Smooth muscle cell (in vitro differentiated cells): ENCODE results near the gene BCOR. TPM values are rescaled to one million over a fixed set of nuclear protein-coding genes. Genes with fewer than 3 reads are reported as not detected.

Experiments used
- DNase-seq: peaks from one replicate; lab custom pipeline; 2025; ENCODE audit not compliant: unreplicated experiment; lab: John Stamatoyannopoulos, UW
- H2AFZ ChIP-seq: fragments of 200-600 bp; sonication (generic); 2 replicates; pipeline ENCODE4 v1.6.0; 2016; ENCODE audit warnings: antibody characterized with exemption, low read depth, mild to moderate bottlenecking
- H3F3A ChIP-seq: fragments of 200-600 bp; sonication (generic); 2 replicates; pipeline ENCODE4 v1.6.0; 2017; ENCODE audit warnings: antibody characterized with exemption, low read depth
- H3K27ac ChIP-seq: fragments of 200-600 bp; sonication (generic); 2 replicates; pipeline ENCODE4 v1.5.1; 2016; ENCODE audit warnings: low read depth, mild to moderate bottlenecking
- H3K27me3 ChIP-seq: fragments of 200-600 bp; sonication (generic); 2 replicates; pipeline ENCODE4 v1.6.1; 2016; ENCODE audit warnings: low read depth, mild to moderate bottlenecking
- H3K36me3 ChIP-seq: fragments of 200-600 bp; sonication (generic); 2 replicates; pipeline ENCODE4 v1.5.1; 2016; ENCODE audit warnings: low read depth
- H3K4me1 ChIP-seq: fragments of 200-600 bp; sonication (generic); 2 replicates; pipeline ENCODE4 v1.5.1; 2016; ENCODE audit warnings: low read depth
- H3K4me2 ChIP-seq: fragments of 200-600 bp; sonication (generic); 2 replicates; pipeline ENCODE4 v1.6.0; 2016; ENCODE audit warnings: mild to moderate bottlenecking
- H3K4me3 ChIP-seq: fragments of 200-600 bp; sonication (generic); 2 replicates; pipeline ENCODE4 v1.5.1; 2016; ENCODE audit warnings: mild to moderate bottlenecking
- H3K79me2 ChIP-seq: fragments of 200-600 bp; sonication (generic); 2 replicates; pipeline ENCODE4 v1.6.0; 2016; ENCODE audit warnings: low read depth, mild to moderate bottlenecking
- H3K9ac ChIP-seq: fragments of 200-600 bp; sonication (generic); 2 replicates; pipeline ENCODE4 v1.6.0; 2016; ENCODE audit warnings: low read depth
- H3K9me3 ChIP-seq: fragments of 200-600 bp; sonication (generic); replicated peaks from 2 replicates; pipeline ENCODE4 v1.5.1; 2016; ENCODE audit warnings: low read depth
- H4K20me1 ChIP-seq: fragments of 200-600 bp; sonication (generic); 2 replicates; pipeline ENCODE4 v1.6.0; 2016; ENCODE audit warnings: low read depth
- WGBS: methylation state at CpG from one replicate; pipeline ENCODE4 v1.1.7; 2016; ENCODE audit warnings: low lambda C conversion rate; 5-methylcytosine and 5-hydroxymethylcytosine counted together
- polyA plus RNA-seq: library from polyadenylated mRNA; unstranded; fragments of >200 nt; fragmentation: Nextera tagmentation; extraction: Ambion mirVana; gene quantifications from 2 replicates; pipeline ENCODE4 v1.2.1, GENCODE V29; 2016
- total RNA-seq: library from RNA; depleted of rRNA; stranded (reverse); fragments of >200 nt; gene quantifications from 2 replicates; pipeline ENCODE4 v1.2.3, GENCODE V29; 2014
- TF ChIP-seq, protein P1 (sequence below): fragments of 200-600 bp; sonication (generic); IDR thresholded peaks from 2 replicates; pipeline ENCODE4 v1.5.1; 2017; ENCODE audit warnings: borderline replicate concordance, mild to moderate bottlenecking, antibody characterized with exemption; ENCODE audit not compliant: insufficient read depth, poor library complexity, severe bottlenecking

Gene BCOR
- total and polyA plus RNA-seq, 2 experiments from 2014 or later = 19.5 to 28.0 TPM

DNA sequence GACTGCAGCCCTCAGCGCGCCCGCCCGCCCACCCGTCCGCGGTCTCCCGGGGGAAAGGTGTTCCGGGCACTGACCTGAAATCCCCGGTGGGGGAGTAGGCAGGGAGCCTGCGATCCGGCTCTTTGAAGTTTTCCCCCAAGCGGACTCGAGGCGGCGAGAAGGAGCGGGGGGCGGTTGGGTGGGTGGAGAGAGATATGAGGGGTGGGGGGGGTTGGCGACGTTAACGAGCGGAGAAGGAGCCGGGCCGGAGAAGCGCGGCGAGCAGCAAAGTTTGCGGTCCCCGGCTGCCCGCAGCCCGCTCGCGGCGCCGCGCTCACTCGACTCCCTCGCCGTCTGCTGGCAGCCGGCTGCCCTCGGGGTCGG, 636 bp downstream of the BCOR start:
- peak overlapping the region; percentile 85 for H3K4me3 ChIP-seq
- no peaks in the 10 kb centered on the region for H3K9me3 ChIP-seq
- H2AFZ ChIP-seq = no peak overlapping the region
- H3K4me1 ChIP-seq = peaks cover 41% of the 10 kb centered on the region
- peak overlapping the region; percentile 70 for H3K9ac ChIP-seq
- TF ChIP-seq, protein P1, sequence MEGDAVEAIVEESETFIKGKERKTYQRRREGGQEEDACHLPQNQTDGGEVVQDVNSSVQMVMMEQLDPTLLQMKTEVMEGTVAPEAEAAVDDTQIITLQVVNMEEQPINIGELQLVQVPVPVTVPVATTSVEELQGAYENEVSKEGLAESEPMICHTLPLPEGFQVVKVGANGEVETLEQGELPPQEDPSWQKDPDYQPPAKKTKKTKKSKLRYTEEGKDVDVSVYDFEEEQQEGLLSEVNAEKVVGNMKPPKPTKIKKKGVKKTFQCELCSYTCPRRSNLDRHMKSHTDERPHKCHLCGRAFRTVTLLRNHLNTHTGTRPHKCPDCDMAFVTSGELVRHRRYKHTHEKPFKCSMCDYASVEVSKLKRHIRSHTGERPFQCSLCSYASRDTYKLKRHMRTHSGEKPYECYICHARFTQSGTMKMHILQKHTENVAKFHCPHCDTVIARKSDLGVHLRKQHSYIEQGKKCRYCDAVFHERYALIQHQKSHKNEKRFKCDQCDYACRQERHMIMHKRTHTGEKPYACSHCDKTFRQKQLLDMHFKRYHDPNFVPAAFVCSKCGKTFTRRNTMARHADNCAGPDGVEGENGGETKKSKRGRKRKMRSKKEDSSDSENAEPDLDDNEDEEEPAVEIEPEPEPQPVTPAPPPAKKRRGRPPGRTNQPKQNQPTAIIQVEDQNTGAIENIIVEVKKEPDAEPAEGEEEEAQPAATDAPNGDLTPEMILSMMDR = no peak
- H3K27me3 ChIP-seq = peaks cover 4% of the 10 kb centered on the region
- 20% methylated on average over 1 of the region's 42 CpGs for WGBS
- H3K4me2 ChIP-seq = peak overlapping the region; percentile 90
- peaks cover 40% of the 10 kb centered on the region for H4K20me1 ChIP-seq
- peaks cover 27% of the 10 kb centered on the region for H3F3A ChIP-seq
- peak overlapping the region; percentile 70 for H3K27ac ChIP-seq
- H3K36me3 ChIP-seq = no peaks in the 10 kb centered on the region
- H3K79me2 ChIP-seq = peaks cover 35% of the 10 kb centered on the region
- DNase-seq = no peak

DNA sequence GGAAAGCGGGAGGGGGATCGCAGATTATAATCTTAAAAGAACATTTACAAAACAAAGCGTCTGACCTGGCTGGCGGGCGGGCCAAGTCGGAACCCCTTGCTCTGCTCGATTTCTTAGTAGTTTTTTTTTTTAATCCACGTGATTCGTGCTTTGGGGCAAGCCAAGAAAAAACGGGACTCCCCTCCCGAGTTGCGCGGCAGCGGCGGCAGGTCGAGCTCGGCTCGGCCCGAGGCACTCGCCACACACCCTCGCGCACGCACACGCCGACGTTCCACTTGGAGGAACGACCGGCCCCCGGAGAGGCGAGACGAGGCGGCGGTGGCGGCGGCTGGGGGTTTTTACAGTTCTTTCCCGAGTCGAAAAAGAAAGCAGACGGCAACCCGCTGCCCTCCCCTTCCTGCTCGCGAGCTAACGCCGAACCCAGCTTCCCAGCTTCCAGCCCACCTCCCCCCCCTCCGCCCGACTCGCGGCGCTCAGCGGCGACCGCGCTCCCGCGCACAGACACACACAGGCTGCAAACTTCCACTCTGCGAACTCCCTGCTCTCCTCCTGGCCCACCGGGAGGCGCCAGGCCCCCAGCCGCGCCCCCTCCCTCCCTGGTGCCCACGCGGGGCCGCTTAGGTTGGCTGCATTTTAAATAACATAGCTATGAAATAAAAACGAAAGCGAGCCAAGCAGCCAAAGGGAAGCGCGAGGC, 1.2 kb downstream of the BCOR start:
- Histone ChIP-seq H3K4me1 (peaks cover 39% of the 10 kb centered on the region), H3K4me3 (peak overlapping the region; percentile 85), H3K9me3 (no peaks in the 10 kb centered on the region), H3K27ac (peak overlapping the region; percentile 70), H3K4me2 (peak overlapping the region; percentile 90), H2AFZ (no peak overlapping the region), H3K9ac (peak overlapping the region; percentile 70), H3K27me3 (peaks cover 5% of the 10 kb centered on the region), H3K79me2 (peaks cover 41% of the 10 kb centered on the region), H3F3A (peaks cover 21% of the 10 kb centered on the region), H4K20me1 (peaks cover 45% of the 10 kb centered on the region), H3K36me3 (no peaks in the 10 kb centered on the region)
- 2% methylated on average over 47 of the region's 66 CpGs for WGBS
- TF ChIP-seq, protein P1 = no peak
- peak; percentile 22 for DNase-seq

DNA sequence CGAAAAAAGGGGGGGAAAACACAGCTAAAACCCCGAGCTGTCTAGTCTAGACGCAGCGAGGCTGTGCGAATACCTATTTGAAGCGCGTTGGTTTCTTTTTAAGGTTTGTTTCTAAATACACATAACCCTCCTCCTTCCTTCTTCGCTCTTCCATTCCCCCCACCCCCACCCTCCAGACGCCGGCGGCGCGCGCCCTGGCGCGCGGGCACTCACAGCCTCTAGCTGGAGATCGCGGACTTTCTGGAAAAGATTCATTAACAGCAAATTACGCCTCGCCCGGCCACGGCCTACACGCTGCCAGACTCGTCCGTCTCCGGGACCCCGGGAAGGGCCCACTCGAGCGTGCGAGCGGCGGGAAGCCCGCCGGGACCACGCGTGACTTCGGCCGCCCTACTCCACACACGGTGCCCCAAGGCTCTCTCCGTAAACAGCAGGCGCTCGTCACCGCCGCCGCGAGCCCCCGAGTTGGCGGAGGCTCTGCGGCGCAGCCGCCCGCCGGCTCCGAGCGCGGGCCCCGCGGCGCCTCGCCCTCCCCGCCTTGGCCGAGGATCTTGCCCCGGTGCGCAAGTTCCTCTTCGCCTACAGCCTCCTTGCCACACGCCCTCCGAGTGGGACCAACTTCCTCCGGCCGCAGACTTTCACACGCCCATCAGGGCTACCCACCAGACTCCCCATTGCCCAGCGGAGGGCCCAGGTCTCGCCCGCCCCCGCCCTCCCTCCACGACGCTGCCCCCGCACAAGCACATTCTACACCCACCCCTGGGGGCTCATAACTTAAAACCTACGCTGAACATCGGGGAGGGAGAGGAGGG, 2.0 kb downstream of the BCOR start:
- Histone ChIP-seq H3K9ac (peak overlapping the region; percentile 66), H3K9me3 (no peaks in the 10 kb centered on the region), H3K4me2 (peak overlapping the region; percentile 90), H2AFZ (no peak overlapping the region), H3K79me2 (peaks cover 49% of the 10 kb centered on the region), H3K27me3 (peaks cover 5% of the 10 kb centered on the region), H3K4me3 (peak overlapping the region; percentile 85), H3K4me1 (peaks cover 36% of the 10 kb centered on the region), H3K36me3 (no peaks in the 10 kb centered on the region), H3K27ac (peak overlapping the region; percentile 70), H4K20me1 (peaks cover 52% of the 10 kb centered on the region), H3F3A (peaks cover 19% of the 10 kb centered on the region)
- DNase-seq = no peak
- TF ChIP-seq, protein P1 = no peak
- WGBS = 6% methylated on average over 51 of the region's 80 CpGs
